ENCODE results near the gene RERE.
A peak's percentile ranks its signal among the peaks of the same experiment; 100 is the strongest.

RERE gene

GRCh38 chr1:8355439-8356255 is 461.8 kb downstream of the RERE start:
- no peak for DNase-seq

GRCh38 chr1:8354038-8354437 is 463.4 kb downstream of the RERE start:
- no peak for DNase-seq

GRCh38 chr1:8352886-8353785 is 464.3 kb downstream of the RERE start:
- no peak for DNase-seq

GRCh38 chr1:8352471-8352845 is 465.0 kb downstream of the RERE start:
- no peak for DNase-seq

GRCh38 chr1:8351693-8352470 is 465.6 kb downstream of the RERE start:
- DNase-seq: peak; percentile 67

GRCh38 chr1:8350914-8351684 is 466.3 kb downstream of the RERE start:
- DNase-seq: no peak

- peak; percentile 72 for DNase-seq
Observed at GRCh38 chr1:8349961-8350360, 467.5 kb downstream of the RERE start.

- DNase-seq: no peak
Observed at GRCh38 chr1:8349473-8349865, 468.0 kb downstream of the RERE start.

- peak; percentile 78 for DNase-seq
Observed at GRCh38 chr1:8348777-8349472, 468.5 kb downstream of the RERE start.

GRCh38 chr1:8348047-8348776 is 469.2 kb downstream of the RERE start:
- DNase-seq: no peak

- no peak for DNase-seq
Observed at GRCh38 chr1:8347635-8348034, 469.8 kb downstream of the RERE start.

GRCh38 chr1:8345621-8346415 is 471.6 kb downstream of the RERE start:
- DNase-seq: no peak

- no peak for DNase-seq
Observed at GRCh38 chr1:8344893-8345507, 472.4 kb downstream of the RERE start.

- DNase-seq: no peak
Observed at GRCh38 chr1:8343464-8344001, 473.9 kb downstream of the RERE start.

GRCh38 chr1:8343044-8343443 is 474.4 kb downstream of the RERE start:
- DNase-seq: no peak

- no peak for DNase-seq
Observed at GRCh38 chr1:8342325-8342724, 475.1 kb downstream of the RERE start.

- DNase-seq: no peak
Observed at GRCh38 chr1:8340448-8340847, 477.0 kb downstream of the RERE start.

GRCh38 chr1:8339203-8339600 is 478.2 kb downstream of the RERE start:
- no peak for DNase-seq

- DNase-seq: no peak
Observed at GRCh38 chr1:8338526-8339202, 478.8 kb downstream of the RERE start.

Data from NCI-H510A (cell line).